GM08714 (cell line): ENCODE measurements around the gene CST2.

Experiments
- H3K4me3 ChIP-seq: fragments of 200-500 bp; sonication (Bioruptor generic); 2 replicates; pipeline ENCODE4 v1.5.1; 2014; ENCODE audit warnings: mild to moderate bottlenecking, low read length, inconsistent platforms
- ZNF274 ChIP-seq: IDR thresholded peaks from 2 replicates; pipeline ENCODE4 v1.6.1; 2012; ENCODE audit warnings: mild to moderate bottlenecking, low read depth, low read length

CST2 gene

GRCh38 chr20:23776067-23776771 lies 50.3 kb downstream of the CST2 start:
- no peak overlapping the region for H3K4me3 ChIP-seq
- TF ChIP-seq ZNF274, result no peak

GRCh38 chr20:23774081-23774480 lies 52.4 kb downstream of the CST2 start:
- no peak for TF ChIP-seq ZNF274
- H3K4me3 ChIP-seq, result no peak overlapping the region
